Sciatic nerve (tissue), 2 donors: ENCODE data around the gene DDX24. TPM values are rescaled to one million over a fixed set of nuclear protein-coding genes. Genes with fewer than 3 reads are reported as not detected.

Experiments
- ATAC-seq: fragments of 200-7000 bp; cut with Tn5 transposase; one replicate; pipeline ENCODE4 v1.9.1; 2020; ENCODE audit warnings: mild to moderate bottlenecking, moderate library complexity
- DNase-seq: peaks from one replicate; pipeline ENCODE4 v3.0.0-alpha.2; 2020; ENCODE audit warnings: low spot score
- intact Hi-C: fragments of 100-400 bp; cut with DNase I; formaldehyde crosslinking; loops from one replicate; pipeline ENCODE4 v1.14.2; 2022
- total RNA-seq: library from RNA; stranded (reverse); fragmentation: NEBNext Ultra II Directional; extraction: Animal tissue kit (Norgen Biotek cat#: 25700); gene quantifications from one replicate; pipeline ENCODE4 v1.2.1, GENCODE V29; 2021
- donor health status: DM: no; HTN: no; CAD: no.
- donor health status: DM: no; HTN: no; CAD: no.

DDX24 gene
- total RNA-seq, 1 donor from 2014 or later, result 181 TPM

DNA sequence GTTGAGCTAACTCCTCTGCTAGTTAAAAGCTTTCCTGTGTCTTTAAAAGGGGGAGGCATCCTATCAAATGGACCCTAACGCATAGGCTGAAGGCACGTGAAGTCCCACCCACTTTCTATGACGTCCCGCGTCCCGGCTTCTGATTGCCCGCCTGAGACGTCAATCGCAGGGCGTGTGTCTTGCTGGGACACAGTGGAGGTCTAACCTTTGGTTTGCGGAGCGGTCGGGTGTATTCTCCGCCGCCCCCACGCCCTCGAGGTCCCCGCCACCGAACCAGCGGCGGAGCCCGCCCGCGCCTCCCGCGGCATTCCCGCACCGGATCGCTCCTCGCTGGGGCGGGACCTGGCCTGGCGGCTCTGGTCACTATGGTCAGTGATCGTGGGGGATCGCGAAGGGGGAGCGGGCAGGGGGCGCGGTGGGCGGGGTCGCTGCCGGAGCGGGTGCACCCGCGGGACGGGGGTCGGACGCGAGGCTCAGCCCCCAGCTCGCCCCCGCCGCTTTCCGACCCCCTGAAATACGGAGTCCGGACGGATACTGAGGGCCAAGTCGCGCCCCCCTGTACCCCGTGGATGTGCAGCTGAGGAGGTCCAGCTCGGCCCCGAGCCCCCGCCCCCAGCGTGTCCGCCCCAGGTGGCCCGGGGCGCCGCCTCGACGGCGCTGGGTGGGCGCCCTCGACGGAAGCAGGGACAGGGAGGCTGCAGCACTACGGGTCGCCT lies 54.7 kb downstream of the DDX24 start, which contains the start of gene OTUB2:
Gene OTUB2 (plus strand): TSS at position 168 of the 716 bp plus-strand sequence. CDS start 198 bp downstream, at position 366.
- DNase-seq (peak; percentile 98), ATAC-seq (peak; percentile 100)
- intact Hi-C loops, result no loop called here

DNA sequence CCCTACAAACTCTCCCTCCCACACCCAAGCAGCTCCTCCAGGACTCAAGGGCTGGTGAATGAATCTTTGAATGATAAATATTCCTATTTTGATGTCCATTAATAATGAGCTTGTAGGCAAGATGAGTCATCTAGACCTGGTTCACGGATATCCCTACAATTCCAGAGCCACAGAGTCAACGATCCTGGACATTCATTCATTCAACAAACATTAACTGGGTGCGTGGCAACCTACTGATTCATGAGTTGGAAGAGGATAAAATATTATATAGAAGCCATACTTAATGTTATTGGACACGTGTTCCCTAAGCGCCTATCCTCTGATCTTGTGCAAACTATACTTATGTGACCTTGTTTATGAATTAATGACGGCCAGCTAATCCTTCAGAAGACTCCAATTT lies 55.3 kb downstream of the DDX24 start:
- ATAC-seq, result no peak
- intact Hi-C loops, result no loop called here
- no peak for DNase-seq

DNA sequence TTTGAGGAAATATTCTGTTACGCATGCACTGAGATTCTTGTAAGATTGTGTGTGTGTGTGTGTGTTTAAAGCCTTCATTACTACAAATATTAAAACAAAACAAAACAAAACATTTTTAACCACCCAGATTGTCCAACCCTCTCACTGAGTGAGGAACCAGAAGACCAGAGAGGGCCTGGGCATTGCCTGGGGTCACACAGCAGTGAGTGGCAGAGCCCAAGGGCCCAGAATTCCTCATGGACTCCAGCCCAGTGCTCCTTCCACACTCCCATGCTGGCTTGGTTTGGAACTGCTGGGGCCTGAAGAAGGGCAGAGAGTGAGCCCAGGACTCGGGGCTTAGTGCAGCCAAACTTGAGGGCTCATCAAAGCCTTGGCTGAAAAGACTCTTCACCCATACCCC lies 56.5 kb downstream of the DDX24 start:
- ATAC-seq (no peak), DNase-seq (no peak)
- intact Hi-C loops, result no loop called here

DNA sequence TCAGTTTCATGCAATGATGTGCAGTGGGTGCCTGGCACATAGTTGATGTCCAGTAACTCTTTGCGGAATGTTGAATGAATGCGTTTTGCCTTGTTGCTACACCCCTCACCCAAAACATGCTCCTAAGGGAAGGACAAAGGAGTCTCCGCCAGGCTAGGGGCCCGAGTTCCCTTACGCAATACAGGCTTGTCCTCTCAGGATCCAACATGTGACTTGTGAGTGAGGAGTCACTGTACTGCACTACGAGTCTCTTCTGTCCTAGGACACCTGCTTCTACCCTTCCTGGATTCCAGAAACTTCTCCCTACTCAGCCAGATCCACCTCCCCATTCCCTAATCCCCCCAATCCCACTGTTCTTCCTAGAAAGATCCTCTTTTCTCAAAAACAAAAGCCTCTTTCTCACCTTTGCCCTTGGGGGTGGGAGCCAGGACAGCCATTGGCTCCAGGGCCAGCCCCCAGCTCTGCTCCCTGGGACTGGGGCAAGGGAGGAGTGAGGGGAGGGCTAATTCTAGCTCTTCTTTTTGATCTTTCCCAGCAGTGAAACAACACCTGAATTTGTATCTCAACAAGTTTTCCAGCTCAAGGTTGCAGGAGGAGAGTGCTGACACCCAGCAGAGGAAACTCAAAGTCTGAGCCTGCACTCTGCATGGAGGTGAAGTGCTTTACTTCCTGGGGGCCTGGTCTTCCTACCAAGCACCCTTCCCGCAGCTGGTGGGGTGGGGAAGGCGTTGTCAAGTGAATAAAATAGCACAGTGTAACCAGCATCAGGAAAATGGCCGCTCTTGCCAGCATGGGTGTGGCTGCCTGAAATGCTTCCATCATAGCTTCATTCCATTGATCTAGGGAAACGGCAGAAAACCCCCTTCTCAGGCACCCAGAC lies 58.2 kb downstream of the DDX24 start:
- intact Hi-C loops, result no loop called here

DNA sequence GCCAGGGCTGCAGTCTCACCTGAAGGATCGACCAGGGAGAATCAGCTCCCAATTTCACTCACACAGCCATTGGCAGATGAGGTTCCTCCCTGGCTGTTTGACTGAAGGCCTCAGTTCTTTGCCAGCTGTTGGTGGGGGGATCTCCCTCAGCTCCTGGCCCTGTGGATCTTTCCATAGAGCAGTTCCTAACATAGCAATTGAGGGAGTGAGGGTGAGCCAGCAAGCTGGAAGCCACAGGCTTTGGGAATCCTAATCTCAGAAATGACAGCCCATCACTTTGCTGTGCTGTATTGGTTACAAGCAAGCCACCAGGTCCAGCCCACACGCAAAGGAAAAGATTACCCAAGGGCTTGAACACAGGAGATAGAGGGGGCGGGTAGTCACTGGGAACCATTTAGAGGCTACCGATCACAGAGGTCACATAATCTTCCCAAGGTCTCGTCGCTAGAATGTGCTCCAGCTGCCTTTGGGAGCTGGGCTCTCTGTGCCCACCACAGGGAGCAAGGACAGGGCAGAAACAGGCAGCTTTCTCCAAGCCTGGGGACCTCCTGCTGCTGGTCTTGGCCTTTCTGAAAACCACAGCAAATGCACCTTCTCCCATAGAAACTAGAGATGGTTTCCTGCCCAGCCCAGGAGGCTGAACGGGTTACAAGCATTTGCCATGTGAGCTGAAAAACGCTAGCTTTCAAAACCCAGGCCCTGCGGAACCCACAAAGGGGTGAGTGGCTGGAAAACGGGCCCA lies 59.4 kb downstream of the DDX24 start:
- intact Hi-C loops, result no loop called here
- ATAC-seq, result no peak
- no peak for DNase-seq

More for the DNA sequence above, 58.2 kb downstream of the DDX24 start:
- no peak for DNase-seq
- no peak for ATAC-seq

DNA sequence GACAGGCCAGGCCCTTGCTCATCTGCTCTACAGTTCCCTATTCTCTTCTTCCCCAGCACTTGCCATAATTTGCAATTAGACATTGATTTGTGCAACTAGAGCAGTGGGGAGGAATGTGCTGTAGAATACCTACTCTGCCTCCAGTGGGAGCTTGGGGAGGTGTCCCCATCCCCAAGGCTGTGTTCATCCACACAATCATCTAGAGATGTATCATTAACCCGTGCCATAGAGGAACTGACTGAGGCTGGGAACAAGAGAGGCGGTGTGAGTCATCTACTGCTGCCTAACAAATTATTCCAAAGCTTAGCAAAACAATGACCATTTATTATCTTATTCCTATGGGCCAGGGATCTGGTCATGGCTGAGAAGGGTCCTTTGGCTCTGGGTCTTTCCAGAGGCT lies 60.0 kb downstream of the DDX24 start:
- DNase-seq (no peak), ATAC-seq (no peak)
- intact Hi-C loops, result no loop called here

DNA sequence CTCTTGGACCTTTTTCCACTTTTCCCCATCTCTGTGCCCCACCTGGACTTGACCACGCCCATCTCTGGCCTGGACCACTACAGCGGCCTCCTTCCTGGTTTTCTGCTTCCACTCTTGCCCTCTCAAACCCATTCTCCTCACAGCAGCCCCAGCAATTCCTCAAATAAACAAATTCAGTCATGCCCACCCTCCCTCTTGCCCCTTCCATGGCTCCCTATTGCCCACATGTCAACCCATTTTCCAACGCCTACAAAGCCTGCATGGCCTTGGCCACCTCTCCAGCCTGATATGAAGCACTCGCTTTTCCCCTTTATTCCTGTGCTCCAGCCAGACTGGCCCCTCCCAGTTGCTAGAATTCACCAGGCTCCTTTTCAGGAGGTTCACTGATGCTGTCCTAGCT lies 60.7 kb downstream of the DDX24 start:
- ATAC-seq, result no peak
- intact Hi-C loops, result no loop called here
- DNase-seq, result no peak

DNA sequence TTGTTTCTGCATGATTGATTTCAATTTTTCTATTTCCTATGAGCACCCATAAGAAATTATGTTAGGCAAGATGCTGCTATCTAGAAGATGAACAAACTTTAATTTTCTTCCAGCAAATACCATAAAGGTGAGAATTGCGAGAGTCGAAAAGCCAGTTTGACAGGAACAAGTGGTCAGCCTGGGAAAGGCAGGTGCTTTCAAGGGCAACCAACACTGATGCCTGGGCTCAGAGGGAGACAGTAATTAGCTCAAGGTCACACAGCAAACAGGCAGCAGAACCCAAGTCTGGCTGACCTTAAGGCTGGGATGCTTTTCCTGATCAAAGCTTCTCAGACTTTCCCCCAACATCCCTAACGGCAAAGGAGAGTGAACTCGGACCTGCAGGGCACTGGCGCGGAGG lies 61.7 kb downstream of the DDX24 start:
- intact Hi-C loops, result no loop called here
- DNase-seq (no peak), ATAC-seq (no peak)

DNA sequence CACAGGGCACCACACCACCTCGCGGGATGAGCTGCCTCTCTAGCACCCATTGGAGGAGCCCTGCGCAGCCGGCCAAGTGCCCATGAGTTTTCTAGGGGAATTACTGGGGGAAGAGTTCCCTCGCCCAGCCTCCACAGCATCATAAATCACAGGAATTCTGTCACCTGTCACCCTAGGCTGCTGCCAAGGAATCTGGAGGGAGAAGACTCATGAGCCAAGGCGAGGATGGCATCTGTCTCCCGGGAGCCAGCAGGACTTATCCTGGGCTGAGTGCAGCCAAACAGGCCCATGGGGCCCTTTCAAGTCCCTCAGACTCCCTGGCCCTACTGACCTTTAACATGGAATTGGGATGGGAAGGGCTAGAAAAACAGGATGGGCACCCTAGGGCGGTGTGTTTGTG lies 62.7 kb downstream of the DDX24 start:
- DNase-seq, result no peak
- intact Hi-C loops, result no loop called here
- no peak for ATAC-seq

DNA sequence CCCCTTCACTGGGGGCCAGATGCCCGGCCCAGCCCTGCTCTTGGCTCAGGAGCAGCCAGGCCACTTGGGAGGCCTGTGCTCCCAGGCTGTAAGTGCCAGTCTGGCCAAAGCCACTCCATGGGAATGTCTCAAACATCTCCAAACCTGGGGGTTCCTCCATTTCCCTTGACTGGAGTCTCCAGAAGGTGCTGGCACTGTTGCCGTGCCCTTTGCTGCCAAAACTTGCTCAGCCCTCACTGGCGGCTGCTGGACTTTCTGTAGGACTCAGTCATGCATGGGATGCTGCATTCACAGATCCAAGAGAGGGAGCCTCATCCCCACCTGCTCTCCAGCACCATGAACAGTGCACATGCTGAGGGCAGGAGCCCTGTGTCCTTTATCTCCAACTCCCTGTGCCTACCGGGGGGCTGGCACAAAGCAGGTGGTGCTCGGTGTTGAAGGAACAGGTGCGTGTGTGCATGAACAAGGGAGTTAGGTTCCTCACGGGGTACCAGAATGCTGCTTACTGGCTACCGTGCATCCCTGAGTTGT lies 64.5 kb downstream of the DDX24 start:
- ATAC-seq, result no peak
- intact Hi-C loops, result no loop called here
- no peak for DNase-seq

DNA sequence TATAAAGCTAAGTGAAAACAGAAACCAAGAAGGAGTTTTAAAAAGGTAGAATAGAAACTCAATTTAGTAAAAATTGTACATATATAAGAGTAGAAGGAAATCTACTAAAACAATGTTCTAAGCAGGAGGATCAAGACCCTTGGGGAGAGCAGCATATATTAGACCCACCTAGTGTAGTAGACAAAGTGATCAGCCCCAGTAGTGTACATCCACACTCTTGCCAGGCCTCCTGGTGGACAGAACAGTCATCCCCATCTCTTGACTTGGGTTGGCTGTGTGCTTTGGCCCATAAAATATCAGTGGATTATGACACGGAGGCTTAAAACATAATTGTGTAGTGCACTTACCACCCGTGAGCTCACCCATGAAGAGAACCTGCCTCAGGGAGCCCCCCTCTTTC lies 65.8 kb downstream of the DDX24 start:
- no peak for ATAC-seq
- no peak for DNase-seq
- intact Hi-C loops, result no loop called here

DNA sequence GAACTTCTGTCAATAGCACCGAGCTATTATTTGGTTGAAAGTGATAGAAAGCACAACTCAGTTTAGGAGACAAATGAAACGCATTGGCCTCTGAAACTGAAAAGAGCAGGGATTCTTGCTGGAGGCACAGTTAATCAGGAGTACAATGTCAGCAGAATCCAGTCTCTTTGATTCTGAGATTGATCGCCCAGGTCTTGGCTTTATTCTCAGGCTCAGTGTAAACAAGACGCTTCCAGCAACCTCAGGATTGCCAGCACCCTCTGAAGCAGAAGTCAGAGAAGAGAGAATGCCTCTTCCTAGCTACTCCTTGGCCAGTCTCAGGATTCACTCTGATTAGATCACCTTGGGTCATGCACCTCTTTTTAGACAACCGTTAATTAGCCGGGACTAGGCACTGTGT lies 66.6 kb downstream of the DDX24 start:
- ATAC-seq, result no peak
- intact Hi-C loops, result no loop called here

DNA sequence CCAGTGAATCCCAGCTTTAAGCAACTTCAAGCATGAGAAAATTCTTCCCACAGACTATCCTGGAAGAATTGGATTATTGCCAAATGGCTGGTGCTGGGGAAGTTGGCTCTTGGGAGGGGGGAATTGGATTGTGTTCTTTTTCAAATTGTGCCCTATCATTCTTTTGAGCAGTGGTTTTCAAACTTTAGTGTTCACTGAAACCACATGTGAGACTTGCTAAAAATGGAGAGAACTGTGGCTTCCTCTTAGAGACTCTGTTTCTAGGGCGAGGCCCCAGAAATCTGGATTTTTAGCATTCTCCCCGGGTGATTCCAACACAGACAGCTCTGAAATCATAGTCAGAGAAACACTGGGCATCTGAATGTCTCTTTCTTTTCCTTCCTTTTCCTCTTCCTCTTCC lies 69.2 kb downstream of the DDX24 start:
- intact Hi-C loops, result no loop called here
- no peak for DNase-seq
- no peak for ATAC-seq

More for the DNA sequence above, 66.6 kb downstream of the DDX24 start:
- no peak for DNase-seq

DNA sequence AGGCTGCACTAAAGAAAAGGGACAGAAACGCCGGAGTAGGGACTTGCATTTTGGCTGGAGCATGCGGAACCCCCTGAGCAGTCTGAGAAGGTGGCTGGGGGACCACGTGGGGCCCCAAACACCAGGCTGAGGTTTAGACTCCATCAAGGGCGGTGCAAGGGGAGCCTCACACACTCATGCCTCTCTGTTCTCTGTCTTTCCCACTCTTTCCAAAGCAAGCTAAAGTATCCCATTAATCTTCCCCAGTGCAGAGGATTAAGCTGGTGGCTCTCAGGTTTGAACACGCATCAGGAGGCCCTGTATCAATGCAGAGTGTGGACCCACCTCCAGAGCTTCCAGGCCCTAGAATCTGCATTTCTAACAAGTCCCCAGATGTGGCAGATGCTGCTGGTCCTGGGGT lies 70.4 kb downstream of the DDX24 start:
- DNase-seq (no peak), ATAC-seq (no peak)
- intact Hi-C loops, result no loop called here

DNA sequence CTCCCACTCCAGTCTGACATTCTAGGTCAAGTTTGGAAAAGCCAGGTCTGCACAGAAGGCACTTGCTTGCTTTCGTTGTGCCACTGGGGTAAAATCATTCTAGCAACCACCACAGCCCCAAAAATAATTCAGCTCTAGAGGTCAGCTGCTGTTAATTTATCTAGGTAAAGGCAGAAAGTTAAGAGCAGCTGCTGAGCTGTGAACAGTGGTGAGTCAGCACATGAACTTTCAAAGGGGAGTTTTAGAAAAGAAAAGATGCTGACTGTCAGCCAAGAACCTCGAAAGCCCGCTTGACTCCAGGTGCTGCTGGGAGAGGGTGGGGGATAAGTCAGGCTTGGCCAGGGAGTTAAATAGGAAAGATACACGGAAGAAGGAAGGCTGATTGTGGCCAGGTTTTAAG lies 71.2 kb downstream of the DDX24 start:
- ATAC-seq (no peak), DNase-seq (no peak)
- intact Hi-C loops, result no loop called here

DNA sequence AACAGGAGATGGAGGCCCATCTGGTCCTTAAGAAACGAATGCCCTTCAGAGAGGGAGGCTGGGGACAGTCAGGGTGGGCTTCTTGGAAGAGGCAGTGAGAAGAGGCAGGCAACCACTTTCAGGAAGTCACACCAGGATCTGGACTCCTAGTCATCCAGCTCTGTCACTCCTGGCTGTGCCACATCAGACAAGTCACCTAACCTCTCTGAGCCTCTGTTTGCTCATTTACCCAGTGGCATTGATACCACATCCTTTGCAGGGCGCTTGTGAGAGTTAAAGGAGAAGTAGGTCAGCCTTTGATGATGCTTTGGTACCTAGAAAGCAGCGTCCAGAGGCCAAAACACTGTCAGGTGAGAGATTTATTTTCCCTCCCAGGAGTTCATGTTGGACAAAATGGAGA lies 72.8 kb downstream of the DDX24 start:
- intact Hi-C loops, result no loop called here
- DNase-seq (no peak), ATAC-seq (no peak)

DNA sequence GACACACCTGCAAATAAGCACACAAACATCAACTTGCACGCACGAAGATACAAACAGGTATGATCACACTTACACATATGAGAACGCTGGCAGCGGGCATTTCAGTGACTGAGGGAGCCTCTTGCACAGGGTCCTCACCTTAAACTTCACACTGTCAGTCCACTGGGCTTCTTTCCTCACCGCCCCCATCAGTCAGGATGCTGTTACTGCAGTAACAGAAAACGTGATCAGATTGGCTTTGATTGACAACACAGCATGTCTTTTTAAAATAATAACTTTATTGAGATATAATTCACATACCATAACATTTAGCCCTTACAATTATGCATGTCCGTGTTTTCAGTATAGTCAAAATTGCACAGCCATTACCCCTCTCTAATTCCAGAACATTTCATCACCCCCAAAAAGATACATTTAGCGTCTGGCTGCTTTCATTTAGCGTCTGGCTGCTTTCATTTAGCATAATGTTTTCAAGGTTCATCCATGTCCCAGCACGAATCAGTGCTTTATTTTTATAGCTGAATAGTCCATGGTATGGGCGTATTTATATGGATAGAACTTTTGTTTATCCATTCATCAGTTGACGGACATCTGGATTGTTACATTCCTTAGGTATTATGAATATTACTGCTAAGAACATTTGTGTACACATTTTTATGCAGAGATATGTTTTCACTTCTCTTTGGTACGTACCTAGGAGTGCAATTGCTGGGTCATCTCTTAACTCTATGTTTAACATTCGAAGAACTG lies 75.5 kb downstream of the DDX24 start:
- ATAC-seq (no peak), DNase-seq (no peak)
- intact Hi-C loops, result no loop called here

DNA sequence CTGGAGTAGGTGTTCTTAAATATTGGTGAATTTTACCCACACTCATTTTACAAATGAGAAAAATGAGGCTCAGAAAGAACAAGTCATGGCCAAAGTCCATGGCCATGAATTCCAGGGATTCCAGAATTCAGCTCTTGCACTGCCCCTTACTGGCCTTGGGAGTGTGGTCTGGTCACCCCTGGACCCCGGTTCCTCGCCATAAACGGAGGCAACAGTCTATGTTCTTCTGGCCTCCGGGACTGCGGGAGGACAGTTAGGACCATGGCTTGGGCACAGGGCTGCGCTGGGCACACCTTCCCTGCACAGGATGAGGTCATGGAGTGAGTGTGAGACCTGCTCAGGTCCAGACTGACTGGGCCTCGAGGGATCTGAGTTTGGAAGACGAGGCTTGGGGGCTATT lies 77.0 kb downstream of the DDX24 start:
- DNase-seq, result no peak
- intact Hi-C loops, result loop anchor here (5.0 kb wide), 1 partner anchor 62 kb away; no protein-coding TSS in a partner anchor
- ATAC-seq, result no peak

DNA sequence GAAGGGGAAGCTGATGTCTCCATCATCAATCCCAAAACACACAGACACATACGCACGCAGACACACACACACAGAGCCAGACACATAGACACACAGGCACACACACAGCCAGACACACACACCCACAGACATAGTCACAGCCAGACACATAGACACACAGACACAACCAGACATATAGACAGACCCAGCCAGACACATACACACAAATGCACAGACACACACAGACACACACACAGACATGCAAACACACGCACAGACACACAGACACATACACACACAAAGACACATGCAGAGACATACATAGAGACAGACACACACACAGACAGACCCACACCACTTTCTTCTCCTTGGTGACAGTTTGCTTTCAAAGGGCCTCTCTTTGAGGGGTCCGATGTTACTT lies 77.6 kb downstream of the DDX24 start:
- DNase-seq, result no peak
- ATAC-seq, result no peak
- intact Hi-C loops, result loop anchor here (5.0 kb wide), 1 partner anchor 61 kb away; no protein-coding TSS in a partner anchor
